Measurements from ENCODE around the gene NDUFAB1. TPM values are rescaled to one million over a fixed set of nuclear protein-coding genes. Genes with fewer than 3 reads are reported as not detected.
A peak's percentile ranks its signal among the peaks of the same experiment; 100 is the strongest.

The NDUFAB1 gene
- polyA plus RNA-seq, 1 of the 3 experiments (the other 2 are of a cell fraction) = 187 TPM

GRCh38 chr16:23594186-23594585 lies 1.9 kb downstream of the NDUFAB1 start:
- H3K27me3 ChIP-seq (ENCODE audit: insufficient read depth) = no peaks in the 10 kb centered on the region
- no peak overlapping the region for H3K9ac ChIP-seq
- H2AFZ ChIP-seq (ENCODE audit: low read depth) = no peak overlapping the region
- peaks cover 10 to 18% of the 10 kb centered on the region in 2 experiments for H3K36me3 ChIP-seq (replicated peaks in 1 of 2; ENCODE audit: control insufficient read depth in 1 of 2, insufficient read depth in 2 of 2, low read length in 1 of 2)
- TF ChIP-seq USF2 (IDR thresholded peaks at IDR 0.05; ENCODE audit: borderline replicate concordance, low read depth, low read length) (no peak), GATA2 (CRISPR knock-in tag; IDR thresholded peaks at IDR 0.05) (no peak), CHD2 (IDR thresholded peaks at IDR 0.05; ENCODE audit: low read length, partially characterized antibody) (no peak), FOXM1 (IDR thresholded peaks at IDR 0.05; ENCODE audit: low read depth) (no peak), SMC3 (IDR thresholded peaks at IDR 0.05; ENCODE audit: low read depth, low read length) (no peak), FOXJ3 (CRISPR knock-in tag; IDR thresholded peaks at IDR 0.05) (no peak), JUND (IDR thresholded peaks at IDR 0.05) (no peak)
- WGBS (ENCODE audit: low lambda C conversion rate) = 94% methylated on average over 12 of the region's 12 CpGs
- no peaks in the 10 kb centered on the region for H3K9me2 ChIP-seq
- peaks cover 14% of the 10 kb centered on the region; the same call in 1 of the 2 replicates for H4K20me1 ChIP-seq (ENCODE audit: insufficient read depth)
- H3K4me3 ChIP-seq (ENCODE audit: low read depth in 2 of 2, low read length in 1 of 2) = no peak overlapping the region
- H3K27ac ChIP-seq (ENCODE audit: low read depth in 2 of 2, low read length in 1 of 2) = no peak overlapping the region
- H3K4me2 ChIP-seq = peak overlapping the region; percentile 92; the same call in 1 of the 2 replicates
- no peak for DNase-seq
- H3K79me2 ChIP-seq (ENCODE audit: insufficient read depth) = peaks cover 70% of the 10 kb centered on the region
- CTCF ChIA-PET = no interaction called here
- H3K4me1 ChIP-seq (ENCODE audit: control insufficient read depth in 1 of 2, insufficient read depth in 2 of 2, low read depth in 1 of 2, low read length in 1 of 2) = peaks cover 0 to 7% of the 10 kb centered on the region in 2 experiments; a peak in 1 of 4 replicates
- POLR2A ChIA-PET = no interaction called here
- no peaks in the 10 kb centered on the region for H3K9me3 ChIP-seq
- H3F3A ChIP-seq (replicated peaks; ENCODE audit: insufficient read depth) = peaks cover 2% of the 10 kb centered on the region

- no peaks in the 10 kb centered on the region for H3K9me2 ChIP-seq
Measured at GRCh38 chr16:23590181-23590580, 5.9 kb downstream of the NDUFAB1 start.

More at GRCh38 chr16:23590181-23590580, 5.9 kb downstream of the NDUFAB1 start:
- Histone ChIP-seq H3K79me2 (ENCODE audit: insufficient read depth) (peaks cover 95% of the 10 kb centered on the region), H3K9me3 (no peaks in the 10 kb centered on the region), H3K9ac (no peak overlapping the region), H3K36me3 (replicated peaks in 1 of 2; ENCODE audit: control insufficient read depth in 1 of 2, insufficient read depth in 2 of 2, low read length in 1 of 2) (peaks cover 31% of the 10 kb centered on the region in 2 experiments), H3K4me2 (no peak overlapping the region), H3K4me3 (ENCODE audit: low read depth in 2 of 2, low read length in 1 of 2) (no peak overlapping the region), H4K20me1 (ENCODE audit: insufficient read depth) (peaks cover 14% of the 10 kb centered on the region; the same call in 1 of the 2 replicates), H3K4me1 (ENCODE audit: control insufficient read depth in 1 of 2, insufficient read depth in 2 of 2, low read depth in 1 of 2, low read length in 1 of 2) (peaks cover 0 to 2% of the 10 kb centered on the region in 2 experiments; a peak in 1 of 4 replicates), H3K27ac (ENCODE audit: low read depth in 2 of 2, low read length in 1 of 2) (no peak overlapping the region), H2AFZ (ENCODE audit: low read depth) (no peak overlapping the region), H3K27me3 (ENCODE audit: insufficient read depth) (no peaks in the 10 kb centered on the region), H3F3A (replicated peaks; ENCODE audit: insufficient read depth) (peaks cover 3% of the 10 kb centered on the region)
- POLR2A ChIA-PET = no interaction called here
- CTCF ChIA-PET = interaction anchor here (1.0 kb wide), 1 partner anchor 33 kb away, joined by 3 read pairs; the partner anchor contains the start of gene UBFD1
- no peak for TF ChIP-seq TEAD4 (IDR thresholded peaks at IDR 0.05; ENCODE audit: borderline replicate concordance, insufficient read depth)
- TF ChIP-seq GABPA (IDR thresholded peaks at IDR 0.05; ENCODE audit: low read depth) = no peak
- TF ChIP-seq SMC3 (IDR thresholded peaks at IDR 0.05; ENCODE audit: low read depth, low read length) = no peak
- TF ChIP-seq RCOR1 (IDR thresholded peaks at IDR 0.05; ENCODE audit: low read length) = no peak
- TF ChIP-seq CHD2 (IDR thresholded peaks at IDR 0.05; ENCODE audit: low read length, partially characterized antibody) = no peak
- no peak for TF ChIP-seq FOXM1 (IDR thresholded peaks at IDR 0.05; ENCODE audit: low read depth)
- TF ChIP-seq RFX5 (IDR thresholded peaks at IDR 0.05; ENCODE audit: low read length) = no peak
- TF ChIP-seq USF1 (IDR thresholded peaks at IDR 0.05; ENCODE audit: borderline replicate concordance, low read depth) = no peak
- no peak for TF ChIP-seq CTCF (IDR thresholded peaks at IDR 0.05)
- no peak for TF ChIP-seq FOXJ3 (CRISPR knock-in tag; IDR thresholded peaks at IDR 0.05)
- TF ChIP-seq ELF1 (IDR thresholded peaks at IDR 0.05) = no peak
- TF ChIP-seq EZH2phosphoT487 (IDR thresholded peaks at IDR 0.05; ENCODE audit: borderline replicate concordance, low read depth) = no peak
- no peak for TF ChIP-seq FOSL2 (IDR thresholded peaks at IDR 0.05; ENCODE audit: borderline replicate concordance, low read depth)
- no peak for TF ChIP-seq RAD21 (IDR thresholded peaks at IDR 0.05; ENCODE audit: low read length)
- no peak for TF ChIP-seq NFIC (IDR thresholded peaks at IDR 0.05; ENCODE audit: borderline replicate concordance)
- no peak for TF ChIP-seq IRF3 (IDR thresholded peaks at IDR 0.05; ENCODE audit: low read depth, low read length)
- no peak for TF ChIP-seq EP300 (IDR thresholded peaks at IDR 0.05; ENCODE audit: borderline replicate concordance in 1 of 2, low read depth in 1 of 2, low read length in 1 of 2)
- no peak for TF ChIP-seq PBX3 (IDR thresholded peaks at IDR 0.05)
- no peak for TF ChIP-seq RXRA (IDR thresholded peaks at IDR 0.05; ENCODE audit: borderline replicate concordance, low read depth)
- no peak for TF ChIP-seq TCF12 (IDR thresholded peaks at IDR 0.05)
- no peak for DNase-seq
- WGBS (ENCODE audit: low lambda C conversion rate) = 96% methylated on average over 2 of the region's 3 CpGs
